Stomach (tissue), 4 donors: ENCODE measurements around the gene FYCO1.

Experiments used
- CTCF ChIP-seq, 7 experiments: fragments of 450-650 bp in 4 of 7; fragments of 200-600 bp in 3 of 7; sonication (generic) in 3 of 7; IDR thresholded peaks; one replicate each; pipeline ENCODE4 v1.5.1; 2016 to 2019; ENCODE audit warnings: antibody characterized with exemption in 7 of 7, control low read depth in 2 of 7, mild to moderate bottlenecking in 1 of 7
- POLR2AphosphoS5 ChIP-seq, 3 donors: sonication (generic); formaldehyde crosslinking; IDR thresholded peaks; one replicate each; pipeline ENCODE4 v1.6.1; 2016; ENCODE audit warnings: antibody characterized with exemption in 3 of 3

GRCh38 chr3:46025139-46025538 is 29.5 kb upstream of the FYCO1 start:
- TF ChIP-seq CTCF (IDR thresholded peaks at IDR 0.05) (no peak), POLR2AphosphoS5 (IDR thresholded peaks at IDR 0.05) (no peak)
